HCT116 (cell line): ENCODE data around the gene ALX3. TPM values are rescaled to one million over a fixed set of nuclear protein-coding genes. Genes with fewer than 3 reads are reported as not detected.

Experiments used
- ATAC-seq: fragments of 200-7000 bp; cut with Tn5 transposase; 2 replicates; pipeline ENCODE4 v1.9.1; 2020; ENCODE audit warnings: mild to moderate bottlenecking, moderate library complexity
- BruUV-seq: library from RNA; stranded (reverse); fragments of 400-500 nt; replicated peaks from 2 replicates; lab custom pipeline; 2021; lab: Mats Ljungman, UMichigan
- CTCF ChIA-PET: fragments of 300-600 bp; sonication (Branson Sonifier 250); formaldehyde crosslinking; loops from one replicate; lab custom pipeline; 2021; ENCODE audit warnings: antibody characterized with exemption; lab: Charles Lee
- POLR2A ChIA-PET: fragments of 300-600, 350-600 bp; sonication (Branson Sonifier 250); formaldehyde crosslinking; loops from one replicate; lab custom pipeline; 2021; ENCODE audit warnings: antibody characterized with exemption; lab: Charles Lee
- RAD21 ChIA-PET, 2 experiments: fragments of 300-600 bp; sonication (Branson Sonifier 250); formaldehyde crosslinking; loops; one replicate each; lab custom pipeline; 2023; ENCODE audit warnings: low total read pairs in 2 of 2; ENCODE audit not compliant: uncharacterized antibody in 2 of 2, unreplicated experiment in 2 of 2, low non-redundant PET in 1 of 2; lab: Charles Lee
- DNase-seq: peaks from one replicate; pipeline ENCODE4 v3.0.0-alpha.2; 2010; ENCODE audit warnings: low read depth, low spot score
- H2AFZ ChIP-seq: fragments of 200-600 bp; shearing (Covaris generic), sonication (generic); 2 replicates; pipeline ENCODE4 v1.6.1; 2017; ENCODE audit warnings: low read depth, mixed run types, mixed read lengths, antibody characterized with exemption, low read length; ENCODE audit not compliant: poor library complexity, severe bottlenecking
- H3K27ac ChIP-seq: 2 replicates; pipeline ENCODE4 v1.5.1; 2012; ENCODE audit warnings: low read depth, low read length
- H3K27me3 ChIP-seq: fragments of 200-600 bp; sonication (generic); 2 replicates; pipeline ENCODE4 v1.6.1; 2016; ENCODE audit warnings: mixed run types, low read length, mixed read lengths; ENCODE audit not compliant: insufficient read depth
- H3K36me3 ChIP-seq, 2 experiments: fragments of 200-500 bp in 1 of 2; fragments of 200-600 bp in 1 of 2; sonication (Bioruptor generic) in 1 of 2; sonication (generic) in 1 of 2; 2 replicates each; pipeline versions ENCODE4 v1.5.1 to v1.6.1; 2014 to 2016; ENCODE audit warnings: low read length in 2 of 2, inconsistent platforms in 1 of 2, mixed read lengths in 1 of 2, mixed run types in 1 of 2; ENCODE audit not compliant: insufficient read depth in 2 of 2, control insufficient read depth in 1 of 2
- H3K4me1 ChIP-seq, 2 experiments: fragments of 200-600 bp in 1 of 2; sonication (generic) in 1 of 2; 2 replicates each; pipeline versions ENCODE4 v1.5.1 to v1.6.1; 2012 to 2017; ENCODE audit warnings: low read length in 2 of 2, inconsistent platforms in 1 of 2, mild to moderate bottlenecking in 1 of 2, mixed read lengths in 1 of 2, mixed run types in 1 of 2, moderate library complexity in 1 of 2; ENCODE audit not compliant: insufficient read depth in 2 of 2, control insufficient read depth in 1 of 2
- H3K4me2 ChIP-seq: fragments of 200-600 bp; sonication (generic); 2 replicates; pipeline ENCODE4 v1.6.1; 2017; ENCODE audit warnings: mixed run types, low read length, mixed read lengths
- H3K4me3 ChIP-seq, 2 experiments: fragments of 200-600 bp in 1 of 2; sonication (generic) in 1 of 2; replicated peaks in 1 of 2; 2 replicates each; pipeline ENCODE4 v1.5.1; 2011 to 2016; ENCODE audit warnings: low read length in 2 of 2, control low read depth in 1 of 2, low read depth in 1 of 2, mild to moderate bottlenecking in 1 of 2, mixed read lengths in 1 of 2, mixed run types in 1 of 2
- H3K79me2 ChIP-seq: fragments of 200-600 bp; sonication (generic); 2 replicates; pipeline ENCODE4 v1.6.1; 2017; ENCODE audit warnings: mild to moderate bottlenecking, mixed run types, low read length, moderate library complexity, mixed read lengths; ENCODE audit not compliant: insufficient read depth
- H3K9ac ChIP-seq: fragments of 200-600 bp; sonication (generic); 2 replicates; pipeline ENCODE4 v1.6.1; 2016; ENCODE audit warnings: low read length, mixed read lengths
- H3K9me2 ChIP-seq: fragments of 200-600 bp; sonication (generic), shearing (Covaris generic); 2 replicates; pipeline ENCODE4 v1.6.1; 2017; ENCODE audit warnings: mixed run types, mild to moderate bottlenecking, moderate library complexity; ENCODE audit not compliant: insufficient read depth
- H3K9me3 ChIP-seq, 2 experiments: fragments of 200-500 bp in 1 of 2; fragments of 200-600 bp in 1 of 2; sonication (Bioruptor generic) in 1 of 2; sonication (generic) in 1 of 2; 2 replicates each; pipeline ENCODE4 v1.6.1; 2014 to 2017; ENCODE audit warnings: low read length in 2 of 2, mixed read lengths in 2 of 2, inconsistent platforms in 1 of 2, low read depth in 1 of 2, mild to moderate bottlenecking in 1 of 2, mixed run types in 1 of 2, moderate library complexity in 1 of 2; ENCODE audit not compliant: control insufficient read depth in 1 of 2, insufficient read depth in 1 of 2
- H4K20me1 ChIP-seq: fragments of 200-600 bp; sonication (generic), shearing (Covaris generic); 2 replicates; pipeline ENCODE4 v1.6.1; 2017; ENCODE audit warnings: mixed run types, mild to moderate bottlenecking, moderate library complexity; ENCODE audit not compliant: insufficient read depth
- ATF3 ChIP-seq: IDR thresholded peaks from 2 replicates; pipeline ENCODE4 v1.6.1; 2012
- CBX3 ChIP-seq: IDR thresholded peaks from 2 replicates; pipeline ENCODE4 v1.6.1; 2012; ENCODE audit warnings: low read depth
- CTCF ChIP-seq, 3 experiments: fragments of 200-600 bp in 1 of 3; sonication (generic) in 1 of 3; IDR thresholded peaks in 2 of 3; conservative IDR thresholded peaks in 1 of 3; 2 replicates each; pipeline ENCODE4 v1.5.1; 2012 to 2017; ENCODE audit warnings: low read depth in 2 of 3, low read length in 2 of 3, antibody characterized with exemption in 1 of 3, borderline replicate concordance in 1 of 3, control low read depth in 1 of 3, mild to moderate bottlenecking in 1 of 3, mixed read lengths in 1 of 3, mixed run types in 1 of 3, moderate library complexity in 1 of 3; ENCODE audit not compliant: insufficient read depth in 1 of 3
- EGR1 ChIP-seq: IDR thresholded peaks from 2 replicates; pipeline ENCODE4 v1.6.1; 2012; ENCODE audit warnings: low read depth
- EZH2phosphoT487 ChIP-seq: fragments of 200-600 bp; IDR thresholded peaks from 2 replicates; pipeline ENCODE4 v1.6.1; 2018; ENCODE audit warnings: antibody characterized with exemption, borderline replicate concordance
- MAX ChIP-seq: IDR thresholded peaks from 2 replicates; pipeline ENCODE4 v1.6.1; 2012
- POLR2A ChIP-seq: IDR thresholded peaks from 2 replicates; pipeline ENCODE4 v1.7.0; 2011; ENCODE audit warnings: borderline replicate concordance; ENCODE audit not compliant: insufficient read depth, insufficient read length; ENCODE audit errors: extremely low read depth
- POLR2AphosphoS5 ChIP-seq: IDR thresholded peaks from 2 replicates; pipeline ENCODE4 v1.6.1; 2011; ENCODE audit warnings: mild to moderate bottlenecking, low read depth, low read length, moderate library complexity
- RAD21 ChIP-seq: IDR thresholded peaks from 2 replicates; pipeline ENCODE4 v1.6.1; 2012; ENCODE audit warnings: low read depth, mild to moderate bottlenecking
- SP1 ChIP-seq: IDR thresholded peaks from 2 replicates; pipeline ENCODE4 v1.6.1; 2012; ENCODE audit warnings: low read depth
- ZNF274 ChIP-seq: fragments of 200-500 bp; sonication (Bioruptor generic); IDR thresholded peaks from 2 replicates; pipeline ENCODE4 v1.6.1; 2014; ENCODE audit warnings: mild to moderate bottlenecking, low read depth, low read length, inconsistent platforms
- intact Hi-C: fragments of 100-400 bp; cut with micrococcal nuclease; formaldehyde crosslinking; loops from 2 replicates; pipeline ENCODE4 v1.10.0; 2022
- total RNA-seq: library from RNA; stranded (reverse); gene quantifications from one replicate; pipeline ENCODE4 v1.2.1, GENCODE V29; 2021; ENCODE audit not compliant: unreplicated experiment

ALX3 gene
- total RNA-seq, 1 experiment from 2014 or later, result not detected

- no TSS peak for BruUV-seq
- Histone ChIP-seq H3K4me3 (peak overlapping the region; percentile 88 to 89), H3K27ac (peak overlapping the region; percentile 71), H3K4me1 (peaks cover 3 to 14% of the 10 kb centered on the region in 2 experiments; a peak in 3 of 4 replicates), H4K20me1 (no peaks in the 10 kb centered on the region), H3K9ac (peak overlapping the region; percentile 91), H3K36me3 (peaks cover 15 to 19% of the 10 kb centered on the region in 2 experiments; a peak in 3 of 4 replicates), H3K9me3 (no peaks in the 10 kb centered on the region), H3K4me2 (peak overlapping the region; percentile 77), H3K27me3 (no peaks in the 10 kb centered on the region), H2AFZ (no peak overlapping the region), H3K79me2 (peaks cover 30% of the 10 kb centered on the region), H3K9me2 (no peaks in the 10 kb centered on the region)
- no peak for DNase-seq
- ChIA-PET POLR2A (interaction anchor here (1.0 to 1.6 kb wide), 3 partner anchors 10 to 51 kb away, joined by 3 to 4 read pairs (median 3); partner anchors contain the start of gene AHCYL1), RAD21 (no interaction called here), CTCF (interaction anchor here (0.8 to 1.4 kb wide), 6 partner anchors 19 to 461 kb away, joined by 3 to 7 read pairs (median 6); partner anchors contain the start of gene AHCYL1)
- intact Hi-C loops, result no loop called here
- peak; percentile 46 for ATAC-seq
- TF ChIP-seq RAD21 (no peak), EGR1 (no peak), EZH2phosphoT487 (no peak), SP1 (no peak), CTCF (IDR thresholded peaks at IDR 0.05 in 2 of 3, conservative IDR thresholded peaks at IDR 0.05 in 1 of 3; ENCODE audit: borderline replicate concordance in 1 of 3, insufficient read depth in 1 of 3, low read depth in 2 of 3, low read length in 2 of 3) (no peak), POLR2AphosphoS5 (no peak), CBX3 (no peak), ATF3 (no peak), ZNF274 (no peak), MAX (no peak), POLR2A (no peak)
Measured at GRCh38 chr1:110035236-110035752, 35.2 kb downstream of the ALX3 start.
